K562 (cell line): ENCODE measurements around the gene SHANK1. TPM values are rescaled to one million over a fixed set of nuclear protein-coding genes. Genes with fewer than 3 reads are reported as not detected.

Source experiments
- CAMTA2 ChIP-seq: fragments of 250-450 bp; sonication (Bioruptor Pico); conservative IDR thresholded peaks from 2 replicates; pipeline ENCODE4 v1.5.1; 2022
- E2F6 ChIP-seq, 2 experiments: IDR thresholded peaks; 2 replicates each; pipeline ENCODE4 v1.6.1; 2011; ENCODE audit warnings: borderline replicate concordance in 1 of 2, control low read depth in 1 of 2, low read depth in 1 of 2, low read length in 1 of 2, mild to moderate bottlenecking in 1 of 2, mixed read lengths in 1 of 2, moderate library complexity in 1 of 2; ENCODE audit not compliant: insufficient read depth in 1 of 2, insufficient read length in 1 of 2, poor library complexity in 1 of 2, severe bottlenecking in 1 of 2; ENCODE audit errors: extremely low read depth in 1 of 2
- ETV1 ChIP-seq: fragments of 450-650 bp; conservative IDR thresholded peaks from 2 replicates; pipeline ENCODE4 v1.6.1; 2016; ENCODE audit warnings: missing genetic modification characterization, control low read depth, low read depth, missing compliant biosample characterization
- FOXK2 ChIP-seq, 2 experiments: fragments of 450-650 bp; IDR thresholded peaks in 1 of 2; conservative IDR thresholded peaks in 1 of 2; 2 replicates each; pipeline ENCODE4 v1.6.1; 2016; ENCODE audit warnings: low read depth in 2 of 2, mild to moderate bottlenecking in 1 of 2
- KDM2B ChIP-seq: fragments of 250-450 bp; sonication (Bioruptor Pico); IDR thresholded peaks from 2 replicates; pipeline ENCODE4 v1.8.0; 2021; ENCODE audit warnings: mild to moderate bottlenecking, moderate library complexity
- MAFF ChIP-seq: IDR thresholded peaks from 2 replicates; pipeline ENCODE4 v1.6.1; 2012; ENCODE audit warnings: low read length, improper control_type of control experiment
- NFYB ChIP-seq: IDR thresholded peaks from 2 replicates; pipeline ENCODE4 v1.6.1; 2011; ENCODE audit warnings: mild to moderate bottlenecking, moderate library complexity; ENCODE audit not compliant: insufficient read length; ENCODE audit errors: extremely low read depth
- NUFIP1 ChIP-seq: fragments of 450-650 bp; IDR thresholded peaks from 2 replicates; pipeline ENCODE4 v1.6.1; 2018; ENCODE audit not compliant: partially characterized antibody
- RB1 ChIP-seq: fragments of 450-650 bp; IDR thresholded peaks from 2 replicates; pipeline ENCODE4 v1.6.1; 2017; ENCODE audit warnings: low read depth, mild to moderate bottlenecking
- THRAP3 ChIP-seq: fragments of 450-650 bp; IDR thresholded peaks from 2 replicates; pipeline ENCODE4 v1.6.1; 2016; ENCODE audit warnings: mild to moderate bottlenecking, inconsistent platforms, borderline replicate concordance
- ZNF239 ChIP-seq: fragments of 250-450 bp; sonication (Bioruptor Pico); IDR thresholded peaks from 2 replicates; pipeline ENCODE4 v1.4.0; 2020; ENCODE audit warnings: mild to moderate bottlenecking
- polyA plus RNA-seq, 8 experiments: library from polyadenylated mRNA; depleted of rRNA in 4 of 8; stranded (reverse) in 5 of 8; unstranded in 3 of 8; fragments of >200 nt; fragmentation: Nextera tagmentation in 2 of 8; fragmentation: Illumina TruSeq in 1 of 8; extraction: Ambion mirVana in 2 of 8; extraction: Trizol in 1 of 8; gene quantifications; 2 replicates each; pipeline versions ENCODE4 v1.2.1 to v1.2.3, GENCODE V29; 2011 to 2014; ENCODE audit warnings: inconsistent platforms in 1 of 8, missing spikeins in 1 of 8
- total RNA-seq, 7 experiments: library from RNA; depleted of rRNA in 6 of 7; stranded (reverse); fragments of >200 nt in 6 of 7; fragmentation: Illumina TruSeq in 2 of 7; extraction: Trizol in 2 of 7; gene quantifications; 2 replicates each; pipeline versions ENCODE4 v1.2.1 to v1.2.3, GENCODE V29; 2011 to 2021; ENCODE audit warnings: low replicate concordance in 1 of 7
- TF ChIP-seq, protein P1 (sequence below): fragments of 200-800 bp; sonication (Bioruptor generic); IDR thresholded peaks from 2 replicates; pipeline ENCODE4 v1.6.1; 2017; ENCODE audit warnings: missing genetic modification characterization, missing compliant biosample characterization
- TF ChIP-seq, protein P2 (sequence below): fragments of 450-650 bp; IDR thresholded peaks from 2 replicates; pipeline ENCODE4 v1.6.1; 2016; ENCODE audit warnings: antibody characterized with exemption
- TF ChIP-seq, protein P3 (sequence below): sonication (generic); formaldehyde crosslinking; IDR thresholded peaks from 2 replicates; pipeline ENCODE4 v1.8.1; 2023; ENCODE audit warnings: mild to moderate bottlenecking, missing genetic modification reagents
- TF ChIP-seq, protein P4 (sequence below): fragments of 450-650 bp; IDR thresholded peaks from 2 replicates; pipeline ENCODE4 v1.6.1; 2017; ENCODE audit warnings: antibody characterized with exemption, mild to moderate bottlenecking

SHANK1 gene
- total and polyA plus RNA-seq, 9 of the 15 experiments (the other 6 are each of a cell fraction or from before 2014, with no cell fraction given) = 0.33 to 1.3 (median 0.55) TPM; not detected in 2

DNA sequence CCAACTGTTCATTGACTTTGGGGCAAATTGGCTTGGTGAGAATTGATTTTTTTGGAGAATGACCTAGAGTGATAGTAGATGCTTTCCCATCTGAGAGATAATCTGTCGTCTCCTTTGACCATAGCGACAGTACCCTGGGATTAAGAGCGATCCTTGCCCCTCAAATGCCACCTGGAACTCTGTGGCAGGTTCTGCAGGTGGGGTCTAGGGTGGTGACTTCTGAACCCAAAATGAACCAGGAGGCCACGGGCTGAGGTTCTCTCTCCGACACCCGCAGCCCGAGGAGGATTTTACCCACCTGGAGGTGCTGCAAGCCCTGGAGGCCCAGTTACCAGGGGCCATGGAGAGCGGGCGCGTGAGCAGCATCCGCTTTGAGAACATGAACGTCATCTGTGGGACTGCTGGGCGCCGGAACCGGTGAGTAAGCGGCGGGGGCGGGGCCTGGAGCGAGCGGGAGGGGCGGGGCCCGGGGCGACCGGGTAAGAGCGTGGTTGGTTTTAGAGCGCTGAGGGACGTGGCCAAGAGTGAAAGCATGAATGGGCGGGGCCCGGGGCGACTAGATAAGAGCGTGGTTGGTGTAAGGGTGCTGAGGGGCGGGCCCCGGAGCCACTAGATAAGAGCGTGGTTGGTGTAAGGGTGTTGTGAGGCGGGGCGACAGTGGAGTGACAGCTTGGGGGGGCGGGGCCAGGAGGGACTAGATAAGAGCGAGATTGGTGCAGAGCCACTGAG, 61.7 kb downstream of the SHANK1 start (continued):
- TF ChIP-seq RB1 (peak; percentile 76; the same call in 1 of the 2 replicates), KDM2B (no peak), CAMTA2 (CRISPR knock-in tag) (peak; percentile 83; the same call in 1 of the 2 replicates), ZNF239 (CRISPR knock-in tag) (no peak), E2F6 (IDR thresholded peaks at IDR 0.05; ENCODE audit: borderline replicate concordance in 1 of 2, extremely low read depth in 1 of 2, insufficient read depth in 1 of 2, insufficient read length in 1 of 2, low read depth in 1 of 2, low read length in 1 of 2, poor library complexity in 1 of 2, severe bottlenecking in 1 of 2) (peak in 1 of 2 experiments; percentile 66), NUFIP1 (no peak), MAFF (no peak), ETV1 (tag) (peak; percentile 88), THRAP3 (no peak), NFYB (peak; percentile 21), FOXK2 (conservative IDR thresholded peaks at IDR 0.05 in 1 of 2, IDR thresholded peaks at IDR 0.05 in 1 of 2; ENCODE audit: low read depth in 2 of 2) (peak; percentile 53 to 79; a peak in 3 of 4 replicates)
- TF ChIP-seq, protein P1, sequence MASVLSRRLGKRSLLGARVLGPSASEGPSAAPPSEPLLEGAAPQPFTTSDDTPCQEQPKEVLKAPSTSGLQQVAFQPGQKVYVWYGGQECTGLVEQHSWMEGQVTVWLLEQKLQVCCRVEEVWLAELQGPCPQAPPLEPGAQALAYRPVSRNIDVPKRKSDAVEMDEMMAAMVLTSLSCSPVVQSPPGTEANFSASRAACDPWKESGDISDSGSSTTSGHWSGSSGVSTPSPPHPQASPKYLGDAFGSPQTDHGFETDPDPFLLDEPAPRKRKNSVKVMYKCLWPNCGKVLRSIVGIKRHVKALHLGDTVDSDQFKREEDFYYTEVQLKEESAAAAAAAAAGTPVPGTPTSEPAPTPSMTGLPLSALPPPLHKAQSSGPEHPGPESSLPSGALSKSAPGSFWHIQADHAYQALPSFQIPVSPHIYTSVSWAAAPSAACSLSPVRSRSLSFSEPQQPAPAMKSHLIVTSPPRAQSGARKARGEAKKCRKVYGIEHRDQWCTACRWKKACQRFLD = peak; percentile 18; the same call in 1 of the 2 replicates
- TF ChIP-seq, protein P2, sequence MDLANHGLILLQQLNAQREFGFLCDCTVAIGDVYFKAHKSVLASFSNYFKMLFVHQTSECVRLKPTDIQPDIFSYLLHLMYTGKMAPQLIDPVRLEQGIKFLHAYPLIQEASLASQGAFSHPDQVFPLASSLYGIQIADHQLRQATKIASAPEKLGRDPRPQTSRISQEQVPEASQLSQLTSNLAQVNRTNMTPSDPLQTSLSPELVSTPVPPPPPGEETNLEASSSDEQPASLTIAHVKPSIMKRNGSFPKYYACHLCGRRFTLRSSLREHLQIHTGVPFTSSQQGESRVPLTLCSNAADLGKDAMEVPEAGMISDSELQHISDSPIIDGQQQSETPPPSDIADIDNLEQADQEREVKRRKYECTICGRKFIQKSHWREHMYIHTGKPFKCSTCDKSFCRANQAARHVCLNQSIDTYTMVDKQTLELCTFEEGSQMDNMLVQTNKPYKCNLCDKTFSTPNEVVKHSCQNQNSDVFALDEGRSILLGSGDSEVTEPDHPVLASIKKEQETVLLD = peak; percentile 24; the same call in 1 of the 2 replicates
- TF ChIP-seq, protein P3, sequence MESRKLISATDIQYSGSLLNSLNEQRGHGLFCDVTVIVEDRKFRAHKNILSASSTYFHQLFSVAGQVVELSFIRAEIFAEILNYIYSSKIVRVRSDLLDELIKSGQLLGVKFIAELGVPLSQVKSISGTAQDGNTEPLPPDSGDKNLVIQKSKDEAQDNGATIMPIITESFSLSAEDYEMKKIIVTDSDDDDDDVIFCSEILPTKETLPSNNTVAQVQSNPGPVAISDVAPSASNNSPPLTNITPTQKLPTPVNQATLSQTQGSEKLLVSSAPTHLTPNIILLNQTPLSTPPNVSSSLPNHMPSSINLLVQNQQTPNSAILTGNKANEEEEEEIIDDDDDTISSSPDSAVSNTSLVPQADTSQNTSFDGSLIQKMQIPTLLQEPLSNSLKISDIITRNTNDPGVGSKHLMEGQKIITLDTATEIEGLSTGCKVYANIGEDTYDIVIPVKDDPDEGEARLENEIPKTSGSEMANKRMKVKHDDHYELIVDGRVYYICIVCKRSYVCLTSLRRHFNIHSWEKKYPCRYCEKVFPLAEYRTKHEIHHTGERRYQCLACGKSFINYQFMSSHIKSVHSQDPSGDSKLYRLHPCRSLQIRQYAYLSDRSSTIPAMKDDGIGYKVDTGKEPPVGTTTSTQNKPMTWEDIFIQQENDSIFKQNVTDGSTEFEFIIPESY = 0 out of 2 replicates have a peak, but pooled peaks have one; percentile 50
- TF ChIP-seq, protein P4, sequence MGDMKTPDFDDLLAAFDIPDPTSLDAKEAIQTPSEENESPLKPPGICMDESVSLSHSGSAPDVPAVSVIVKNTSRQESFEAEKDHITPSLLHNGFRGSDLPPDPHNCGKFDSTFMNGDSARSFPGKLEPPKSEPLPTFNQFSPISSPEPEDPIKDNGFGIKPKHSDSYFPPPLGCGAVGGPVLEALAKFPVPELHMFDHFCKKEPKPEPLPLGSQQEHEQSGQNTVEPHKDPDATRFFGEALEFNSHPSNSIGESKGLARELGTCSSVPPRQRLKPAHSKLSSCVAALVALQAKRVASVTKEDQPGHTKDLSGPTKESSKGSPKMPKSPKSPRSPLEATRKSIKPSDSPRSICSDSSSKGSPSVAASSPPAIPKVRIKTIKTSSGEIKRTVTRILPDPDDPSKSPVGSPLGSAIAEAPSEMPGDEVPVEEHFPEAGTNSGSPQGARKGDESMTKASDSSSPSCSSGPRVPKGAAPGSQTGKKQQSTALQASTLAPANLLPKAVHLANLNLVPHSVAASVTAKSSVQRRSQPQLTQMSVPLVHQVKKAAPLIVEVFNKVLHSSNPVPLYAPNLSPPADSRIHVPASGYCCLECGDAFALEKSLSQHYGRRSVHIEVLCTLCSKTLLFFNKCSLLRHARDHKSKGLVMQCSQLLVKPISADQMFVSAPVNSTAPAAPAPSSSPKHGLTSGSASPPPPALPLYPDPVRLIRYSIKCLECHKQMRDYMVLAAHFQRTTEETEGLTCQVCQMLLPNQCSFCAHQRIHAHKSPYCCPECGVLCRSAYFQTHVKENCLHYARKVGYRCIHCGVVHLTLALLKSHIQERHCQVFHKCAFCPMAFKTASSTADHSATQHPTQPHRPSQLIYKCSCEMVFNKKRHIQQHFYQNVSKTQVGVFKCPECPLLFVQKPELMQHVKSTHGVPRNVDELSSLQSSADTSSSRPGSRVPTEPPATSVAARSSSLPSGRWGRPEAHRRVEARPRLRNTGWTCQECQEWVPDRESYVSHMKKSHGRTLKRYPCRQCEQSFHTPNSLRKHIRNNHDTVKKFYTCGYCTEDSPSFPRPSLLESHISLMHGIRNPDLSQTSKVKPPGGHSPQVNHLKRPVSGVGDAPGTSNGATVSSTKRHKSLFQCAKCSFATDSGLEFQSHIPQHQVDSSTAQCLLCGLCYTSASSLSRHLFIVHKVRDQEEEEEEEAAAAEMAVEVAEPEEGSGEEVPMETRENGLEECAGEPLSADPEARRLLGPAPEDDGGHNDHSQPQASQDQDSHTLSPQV = peak; percentile 52
